ENCODE data around the gene BAG3.
A peak's percentile ranks its signal among the peaks of the same experiment; 100 is the strongest.

The BAG3 gene

DNA sequence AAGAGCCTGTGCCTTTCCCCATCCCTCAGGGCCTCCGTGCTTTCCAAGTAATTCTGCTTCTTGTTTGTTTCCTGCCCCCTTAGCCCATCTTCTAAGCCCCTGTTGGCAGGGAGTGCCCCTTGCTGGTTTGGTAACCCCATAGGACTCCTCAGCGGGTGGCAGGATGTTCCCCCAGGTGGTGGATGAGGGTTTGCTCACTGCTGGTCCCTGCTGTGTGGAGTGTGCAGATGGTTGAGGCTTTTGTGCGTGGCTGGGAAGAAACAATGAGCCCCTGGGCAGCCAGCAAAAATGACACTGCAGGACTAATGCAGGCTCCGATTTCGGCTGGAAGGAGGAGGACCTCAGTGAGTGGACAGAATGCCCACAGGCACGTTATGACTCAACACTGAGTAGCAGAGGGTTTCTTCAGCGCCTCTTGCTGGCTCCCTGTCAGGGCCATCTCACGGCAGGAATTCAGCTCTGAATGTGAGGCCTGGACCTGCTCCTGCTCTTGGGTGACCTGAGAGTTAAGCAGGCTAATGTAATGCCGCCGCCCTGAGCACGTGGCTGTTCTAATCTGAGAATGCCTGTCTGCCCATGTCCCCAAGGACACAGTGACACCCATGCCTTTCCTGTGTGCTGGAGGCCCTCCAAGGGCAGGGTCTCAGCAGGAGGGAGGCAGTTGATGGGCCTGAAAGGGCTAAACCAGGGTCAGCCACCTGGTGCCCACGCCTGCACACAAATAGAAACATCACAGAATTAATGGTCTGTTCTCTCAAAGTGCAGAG is 16.6 kb downstream of the BAG3 start:
- no peak for DNase-seq (ENCODE audit: low spot score)

- no peak for DNase-seq (ENCODE audit: low spot score)
Observed at GRCh38 chr10:119668461-119668860, 17.3 kb downstream of the BAG3 start.

GRCh38 chr10:119669331-119669730 is 18.2 kb downstream of the BAG3 start:
- no peak for DNase-seq (ENCODE audit: low spot score)

GRCh38 chr10:119669975-119670640 is 18.9 kb downstream of the BAG3 start:
- no peak for DNase-seq (ENCODE audit: low spot score)

- DNase-seq (ENCODE audit: low spot score): no peak
Observed at GRCh38 chr10:119670717-119671116, 19.5 kb downstream of the BAG3 start.

- DNase-seq (ENCODE audit: low spot score): no peak
Observed at GRCh38 chr10:119671381-119671780, 20.2 kb downstream of the BAG3 start.

GRCh38 chr10:119672291-119672690 is 21.1 kb downstream of the BAG3 start:
- no peak for DNase-seq (ENCODE audit: low spot score)

- no peak for DNase-seq (ENCODE audit: low spot score)
Observed at GRCh38 chr10:119673271-119673670, 22.1 kb downstream of the BAG3 start.

DNA sequence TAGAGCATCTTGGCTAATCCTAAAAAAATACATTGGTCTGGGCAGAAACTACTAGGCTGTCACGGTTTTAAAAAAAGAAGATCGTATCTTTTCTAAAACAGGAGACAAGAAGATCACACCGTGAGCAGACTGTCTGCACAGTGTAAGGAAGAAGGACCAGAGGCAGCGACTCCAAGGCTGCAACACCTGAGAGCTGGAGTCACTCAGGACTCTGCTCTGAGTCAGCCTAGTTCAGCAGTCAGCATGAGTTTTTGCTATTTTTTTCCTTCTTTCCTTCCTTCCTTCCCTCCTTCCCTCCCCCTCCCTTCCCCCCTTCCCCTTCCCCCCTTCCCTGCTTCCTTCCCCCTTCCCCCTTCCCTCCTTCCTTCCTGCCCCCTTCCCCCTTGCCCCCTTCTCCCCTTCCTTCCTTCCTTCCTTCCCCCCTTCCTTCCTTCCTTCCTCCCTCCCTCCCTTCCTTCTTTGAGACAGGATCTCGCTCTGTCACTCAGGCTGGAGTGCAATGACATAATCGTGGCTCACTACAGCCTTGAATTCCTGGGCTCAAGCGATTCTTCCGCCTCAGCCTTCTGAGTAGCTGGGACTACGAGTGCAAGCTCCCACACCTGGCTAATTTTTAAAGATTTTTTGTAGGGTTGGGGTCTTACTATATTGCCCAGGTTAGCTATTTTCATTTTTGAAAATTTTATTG is 24.4 kb downstream of the BAG3 start:
- DNase-seq (ENCODE audit: low spot score): no peak

DNA sequence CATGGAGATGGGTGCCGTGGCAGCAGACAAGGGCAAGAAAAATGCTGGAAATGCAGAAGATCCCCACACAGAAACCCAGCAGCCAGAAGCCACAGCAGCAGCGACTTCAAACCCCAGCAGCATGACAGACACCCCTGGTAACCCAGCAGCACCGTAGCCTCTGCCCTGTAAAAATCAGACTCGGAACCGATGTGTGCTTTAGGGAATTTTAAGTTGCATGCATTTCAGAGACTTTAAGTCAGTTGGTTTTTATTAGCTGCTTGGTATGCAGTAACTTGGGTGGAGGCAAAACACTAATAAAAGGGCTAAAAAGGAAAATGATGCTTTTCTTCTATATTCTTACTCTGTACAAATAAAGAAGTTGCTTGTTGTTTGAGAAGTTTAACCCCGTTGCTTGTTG is 25.9 kb downstream of the BAG3 start:
- no peak for DNase-seq (ENCODE audit: low spot score)

DNA sequence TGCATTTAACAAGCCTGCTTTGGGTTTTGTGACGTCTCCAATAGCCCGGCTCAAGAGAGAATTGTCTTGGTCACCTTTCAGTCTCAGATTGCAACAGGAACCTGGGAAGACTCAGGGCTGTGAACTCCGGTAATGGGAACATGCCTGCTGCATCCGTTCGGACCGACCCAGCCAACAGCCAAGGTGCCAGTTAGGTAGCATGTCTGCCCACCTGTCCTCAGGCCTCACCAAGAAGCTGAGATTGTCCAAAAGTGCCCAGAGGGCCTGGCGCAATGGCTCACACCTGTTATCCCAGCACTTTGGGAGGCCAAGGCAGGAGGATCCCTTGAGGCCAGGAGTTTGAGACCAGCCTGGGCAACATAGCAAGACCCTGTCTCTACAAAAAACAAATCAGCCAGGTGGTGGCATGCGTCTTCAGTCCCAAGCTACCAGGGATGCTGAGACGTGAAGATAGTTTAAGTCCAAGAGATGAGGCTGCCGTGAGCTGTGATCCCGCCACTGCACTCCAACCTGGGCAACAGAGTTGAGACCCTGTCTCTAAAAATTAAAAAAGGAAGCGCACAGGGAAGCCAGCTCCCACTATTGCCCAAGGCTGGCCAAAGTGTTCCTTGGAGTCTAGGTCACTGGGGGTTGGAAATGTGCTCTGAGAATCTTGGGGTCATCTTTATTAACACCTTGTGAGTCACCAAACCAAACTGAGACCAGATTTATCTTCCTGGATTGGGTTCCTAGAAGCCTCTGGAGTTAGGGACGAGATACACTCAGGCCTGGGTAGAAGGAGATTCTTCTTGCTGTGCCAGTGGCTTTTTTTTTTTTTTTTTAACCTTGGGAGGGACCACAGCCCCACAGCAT is 26.9 kb downstream of the BAG3 start:
- no peak for DNase-seq (ENCODE audit: low spot score)

- DNase-seq (ENCODE audit: low spot score): no peak
Observed at GRCh38 chr10:119679480-119679829, 28.3 kb downstream of the BAG3 start.

GRCh38 chr10:119680050-119680449 is 28.9 kb downstream of the BAG3 start:
- no peak for DNase-seq (ENCODE audit: low spot score)

DNA sequence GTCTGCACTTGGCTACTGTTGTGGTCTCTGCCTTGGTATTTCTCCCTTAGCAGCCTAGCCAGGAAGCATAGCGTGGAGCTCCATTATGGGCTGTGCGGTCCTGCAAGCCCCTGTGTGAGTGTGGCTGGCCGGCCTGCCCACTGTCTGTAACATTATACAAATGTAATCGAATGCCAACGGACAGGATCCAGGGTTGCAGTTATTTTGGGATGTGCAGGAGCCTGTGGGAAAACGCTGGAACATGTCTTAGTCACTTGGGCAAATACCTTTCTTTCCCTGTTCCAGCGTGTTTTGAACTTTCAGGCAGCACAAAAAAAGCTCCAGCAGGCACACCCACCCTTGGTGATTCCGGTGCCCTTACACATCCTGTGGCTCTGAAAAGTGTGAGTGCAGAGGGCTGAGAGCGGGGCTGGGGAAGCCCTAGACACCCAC is 29.5 kb downstream of the BAG3 start:
- DNase-seq (ENCODE audit: low spot score): no peak

DNA sequence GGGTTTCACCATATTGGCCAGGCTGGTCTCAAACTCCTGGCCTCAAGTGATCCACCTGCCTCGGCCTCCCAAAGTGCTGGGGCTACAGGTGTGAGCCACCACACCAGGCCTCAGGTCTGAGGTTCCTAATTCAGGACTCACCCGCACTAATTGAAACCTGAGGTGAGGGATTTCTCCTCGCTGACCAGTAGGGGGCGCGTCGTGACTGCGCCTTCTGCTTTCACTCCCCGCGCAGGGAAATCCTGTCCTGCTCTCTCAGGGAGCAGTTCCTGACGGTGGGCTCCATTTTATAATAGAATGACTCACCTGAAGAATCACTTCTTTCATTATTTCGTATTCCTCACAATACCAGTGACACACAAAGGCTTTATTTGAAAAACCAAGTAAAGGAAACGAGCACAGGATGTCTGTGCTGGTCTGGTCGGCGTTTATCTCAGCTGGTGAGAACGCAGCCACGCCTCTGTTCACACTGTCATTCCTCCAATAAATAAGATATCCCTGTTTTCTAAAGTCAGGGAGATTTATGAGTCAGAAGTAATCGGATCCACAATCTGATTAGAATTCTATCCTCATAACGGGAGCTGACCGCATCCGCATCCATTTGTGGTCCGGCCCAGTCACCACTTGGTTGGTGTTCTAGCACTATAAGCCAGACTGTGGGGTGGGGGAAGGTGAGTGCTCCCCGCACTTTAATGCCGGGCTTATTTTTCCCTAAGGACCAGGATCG is 35.4 kb downstream of the BAG3 start:
- peak; percentile 79 for DNase-seq (ENCODE audit: low spot score)

GRCh38 chr10:119687192-119688032 is 36.2 kb downstream of the BAG3 start:
- no peak for DNase-seq (ENCODE audit: low spot score)

- no peak for DNase-seq (ENCODE audit: low spot score)
Observed at GRCh38 chr10:119688033-119688508, 36.9 kb downstream of the BAG3 start.

DNA sequence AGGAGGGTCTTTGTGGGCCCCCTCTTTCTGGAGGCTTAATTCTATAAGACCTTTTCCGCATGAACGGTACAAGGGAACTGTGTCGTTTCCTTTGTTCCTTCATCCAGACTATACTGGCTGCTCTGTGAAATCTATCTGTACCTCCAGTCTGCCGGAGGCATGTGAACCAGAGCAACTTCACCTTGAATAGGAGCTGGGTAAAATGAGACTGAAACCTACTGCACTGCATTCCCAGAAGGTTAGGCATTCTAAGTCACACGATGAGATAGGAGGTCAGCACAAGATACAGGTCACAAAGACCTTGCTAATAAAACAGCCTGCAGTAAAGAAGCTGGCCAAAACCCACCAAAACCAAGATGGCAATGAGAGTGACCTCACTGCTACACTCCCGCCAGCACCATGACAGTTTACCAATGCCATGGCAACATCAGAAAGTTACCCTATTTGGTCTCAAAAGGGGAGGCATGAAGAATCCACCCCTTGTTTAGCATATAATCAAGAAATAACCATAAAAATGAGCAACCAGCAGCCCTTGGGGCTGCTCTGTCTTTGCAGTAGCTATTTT is 37.9 kb downstream of the BAG3 start:
- no peak for DNase-seq (ENCODE audit: low spot score)

DNA sequence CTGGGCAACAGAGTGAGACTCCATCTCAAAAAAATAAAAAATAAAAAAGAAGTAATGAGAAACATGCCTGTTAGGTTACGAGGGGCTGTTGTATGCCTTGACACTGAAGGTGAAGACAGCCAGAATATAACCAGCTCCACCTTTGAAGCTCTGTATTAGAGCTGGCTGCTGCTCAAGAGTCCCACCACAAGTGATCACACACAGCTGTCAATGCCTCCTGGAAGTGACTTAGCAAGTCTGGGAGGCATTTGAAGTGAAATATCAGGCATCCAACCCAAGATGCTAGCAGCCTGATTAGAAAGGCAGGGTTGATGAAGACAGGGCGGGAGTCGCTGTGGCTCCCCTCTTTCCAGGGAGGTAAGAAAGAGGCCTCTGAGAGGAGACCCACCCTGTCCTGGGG is 40.5 kb downstream of the BAG3 start:
- no peak for DNase-seq (ENCODE audit: low spot score)
